Type B pancreatic cell (in vitro differentiated cells): Measurements from ENCODE around the gene GALNT13. TPM values are rescaled to one million over a fixed set of nuclear protein-coding genes. Genes with fewer than 3 reads are reported as not detected.

Experiments used
- DNase-seq: peaks from one replicate; pipeline ENCODE4 v3.0.0; 2021; ENCODE audit warnings: mixed read lengths; ENCODE audit not compliant: unreplicated experiment; ENCODE audit errors: extremely low spot score
- H3K27ac Mint-ChIP-seq: 2 replicates; pipeline ENCODE4 v1.8.0; 2021; ENCODE audit warnings: mild to moderate bottlenecking, mixed read lengths
- H3K27me3 Mint-ChIP-seq: 2 replicates; pipeline ENCODE4 v1.8.0; 2021; ENCODE audit warnings: mixed read lengths
- H3K36me3 Mint-ChIP-seq: 2 replicates; pipeline ENCODE4 v1.8.0; 2021; ENCODE audit warnings: mixed read lengths
- H3K4me1 Mint-ChIP-seq: one replicate; pipeline ENCODE4 v1.8.0; 2021; ENCODE audit warnings: mixed read lengths; ENCODE audit not compliant: unreplicated experiment
- H3K4me3 Mint-ChIP-seq: 2 replicates; pipeline ENCODE4 v1.8.0; 2021; ENCODE audit warnings: mild to moderate bottlenecking, mixed read lengths
- H3K9me3 Mint-ChIP-seq: 2 replicates; pipeline ENCODE4 v1.8.0; 2021; ENCODE audit warnings: mixed read lengths
- total RNA-seq: library from RNA; stranded (reverse); gene quantifications from 2 replicates; pipeline ENCODE4 v1.2.1, GENCODE V29; 2021; ENCODE audit warnings: low replicate concordance
- TF ChIP-seq, protein P1 (sequence below): fragments of 200-600 bp; sonication (generic); conservative IDR thresholded peaks from 2 replicates; pipeline ENCODE4 v1.5.0; 2021; ENCODE audit warnings: antibody characterized with exemption, mild to moderate bottlenecking

Gene GALNT13
- total RNA-seq, 1 donor from 2014 or later: 5.9 TPM

DNA sequence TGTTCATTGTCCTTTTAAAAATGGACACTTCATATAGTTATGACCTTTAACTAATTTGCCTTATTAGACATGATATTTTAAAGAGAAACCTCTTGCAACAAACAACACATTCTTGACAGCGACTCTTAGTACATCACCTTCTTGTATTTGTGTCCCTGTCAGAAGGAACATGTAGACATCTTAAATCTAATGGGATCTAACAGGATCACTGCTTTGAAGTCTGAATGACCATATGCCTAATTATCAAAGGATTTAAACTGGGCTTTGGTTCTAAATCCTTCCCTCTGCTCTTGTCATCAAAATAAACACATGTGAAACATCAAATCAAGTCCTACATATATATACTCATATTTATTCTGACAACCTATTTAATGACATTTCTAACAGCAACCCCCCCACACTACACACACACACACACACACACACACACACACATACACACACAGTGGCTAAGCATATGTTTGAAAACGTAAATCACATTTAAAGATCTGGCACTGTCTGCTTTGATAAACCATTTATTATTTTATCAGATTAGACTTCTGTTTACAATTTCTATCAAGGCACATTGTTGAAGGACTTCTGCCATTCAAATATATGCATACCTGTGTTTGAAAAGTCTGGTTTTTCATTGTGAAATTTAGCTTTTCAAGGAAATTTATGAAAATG lies 4.2 kb downstream of the GALNT13 start:
- TF ChIP-seq, protein P1, sequence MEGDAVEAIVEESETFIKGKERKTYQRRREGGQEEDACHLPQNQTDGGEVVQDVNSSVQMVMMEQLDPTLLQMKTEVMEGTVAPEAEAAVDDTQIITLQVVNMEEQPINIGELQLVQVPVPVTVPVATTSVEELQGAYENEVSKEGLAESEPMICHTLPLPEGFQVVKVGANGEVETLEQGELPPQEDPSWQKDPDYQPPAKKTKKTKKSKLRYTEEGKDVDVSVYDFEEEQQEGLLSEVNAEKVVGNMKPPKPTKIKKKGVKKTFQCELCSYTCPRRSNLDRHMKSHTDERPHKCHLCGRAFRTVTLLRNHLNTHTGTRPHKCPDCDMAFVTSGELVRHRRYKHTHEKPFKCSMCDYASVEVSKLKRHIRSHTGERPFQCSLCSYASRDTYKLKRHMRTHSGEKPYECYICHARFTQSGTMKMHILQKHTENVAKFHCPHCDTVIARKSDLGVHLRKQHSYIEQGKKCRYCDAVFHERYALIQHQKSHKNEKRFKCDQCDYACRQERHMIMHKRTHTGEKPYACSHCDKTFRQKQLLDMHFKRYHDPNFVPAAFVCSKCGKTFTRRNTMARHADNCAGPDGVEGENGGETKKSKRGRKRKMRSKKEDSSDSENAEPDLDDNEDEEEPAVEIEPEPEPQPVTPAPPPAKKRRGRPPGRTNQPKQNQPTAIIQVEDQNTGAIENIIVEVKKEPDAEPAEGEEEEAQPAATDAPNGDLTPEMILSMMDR: no peak
- Mint-ChIP-seq H3K27ac (no peak overlapping the region), H3K36me3 (no peaks in the 10 kb centered on the region), H3K4me3 (no peak overlapping the region), H3K4me1 (peaks cover 16% of the 10 kb centered on the region), H3K27me3 (peaks cover 39% of the 10 kb centered on the region), H3K9me3 (no peaks in the 10 kb centered on the region)
- DNase-seq: no peak

DNA sequence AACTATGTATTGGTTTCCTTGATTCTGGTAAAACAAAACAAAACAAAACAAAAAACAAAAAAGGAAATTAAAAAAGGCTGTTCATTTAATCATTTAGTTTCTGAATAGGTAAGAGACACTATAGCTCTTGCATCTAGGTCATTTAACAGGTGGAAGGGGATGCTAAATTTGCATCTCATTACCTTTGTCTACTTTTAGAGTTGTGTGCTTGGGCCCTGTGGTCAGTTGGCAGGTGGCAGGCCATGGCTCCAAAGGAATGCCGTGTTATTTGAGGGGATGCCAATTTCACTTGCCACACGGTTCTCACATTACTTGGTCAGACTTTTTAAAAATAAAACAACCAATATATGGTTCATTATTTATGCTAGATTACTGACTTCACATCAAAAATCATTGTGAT lies 9.2 kb downstream of the GALNT13 start:
- no peak overlapping the region for H3K4me3 Mint-ChIP-seq
- DNase-seq: no peak
- H3K27me3 Mint-ChIP-seq: peaks cover 3% of the 10 kb centered on the region
- no peak overlapping the region for H3K27ac Mint-ChIP-seq
- H3K36me3 Mint-ChIP-seq: no peaks in the 10 kb centered on the region
- TF ChIP-seq, protein P1: no peak
- H3K9me3 Mint-ChIP-seq: no peaks in the 10 kb centered on the region
- no peaks in the 10 kb centered on the region for H3K4me1 Mint-ChIP-seq

DNA sequence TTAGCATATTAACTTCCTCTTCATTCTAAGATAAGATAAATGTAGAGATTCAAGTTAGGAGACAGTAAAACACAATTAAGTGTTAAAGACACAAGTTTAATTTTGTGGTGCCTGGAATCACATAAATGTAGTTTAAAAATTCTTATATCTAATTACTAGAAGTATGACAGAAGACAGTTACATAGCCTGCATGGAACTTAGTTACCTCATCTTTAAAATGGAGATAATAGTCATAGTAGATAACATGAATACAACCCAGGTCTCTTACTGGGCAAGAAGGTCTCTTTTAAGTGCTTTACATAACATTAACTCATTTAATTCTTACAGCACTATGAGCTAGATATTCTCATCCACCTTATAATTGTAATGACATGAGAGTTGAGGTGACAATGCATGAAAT lies 15.1 kb downstream of the GALNT13 start:
- no peaks in the 10 kb centered on the region for H3K27me3 Mint-ChIP-seq
- no peaks in the 10 kb centered on the region for H3K4me1 Mint-ChIP-seq
- H3K36me3 Mint-ChIP-seq: no peaks in the 10 kb centered on the region
- H3K9me3 Mint-ChIP-seq: no peaks in the 10 kb centered on the region
- TF ChIP-seq, protein P1: no peak
- no peak overlapping the region for H3K27ac Mint-ChIP-seq
- H3K4me3 Mint-ChIP-seq: no peak overlapping the region
- DNase-seq: no peak

DNA sequence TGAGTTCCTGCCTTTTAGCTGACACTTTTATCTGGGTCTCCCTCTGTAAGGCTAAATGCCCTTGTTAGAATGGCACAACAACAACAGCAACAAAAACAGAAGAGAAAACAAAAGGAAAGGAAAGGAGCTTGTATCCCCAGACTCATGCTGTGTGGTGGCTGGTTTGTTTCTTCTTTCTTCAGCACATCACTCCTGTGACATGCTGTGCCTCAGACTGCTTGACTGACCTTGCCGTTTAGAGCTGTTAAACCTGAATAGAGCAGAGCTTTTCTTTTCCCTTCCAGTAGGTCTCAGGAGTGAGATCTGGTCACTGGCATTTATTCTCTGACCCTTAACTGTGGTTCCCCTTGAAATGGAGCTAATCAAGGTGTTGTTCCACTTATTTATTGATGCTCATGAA lies 18.9 kb downstream of the GALNT13 start:
- DNase-seq: no peak
- Mint-ChIP-seq H3K4me3 (no peak overlapping the region), H3K36me3 (no peaks in the 10 kb centered on the region), H3K27me3 (no peaks in the 10 kb centered on the region), H3K9me3 (no peaks in the 10 kb centered on the region), H3K4me1 (no peaks in the 10 kb centered on the region), H3K27ac (no peak overlapping the region)
- TF ChIP-seq, protein P1: no peak

DNA sequence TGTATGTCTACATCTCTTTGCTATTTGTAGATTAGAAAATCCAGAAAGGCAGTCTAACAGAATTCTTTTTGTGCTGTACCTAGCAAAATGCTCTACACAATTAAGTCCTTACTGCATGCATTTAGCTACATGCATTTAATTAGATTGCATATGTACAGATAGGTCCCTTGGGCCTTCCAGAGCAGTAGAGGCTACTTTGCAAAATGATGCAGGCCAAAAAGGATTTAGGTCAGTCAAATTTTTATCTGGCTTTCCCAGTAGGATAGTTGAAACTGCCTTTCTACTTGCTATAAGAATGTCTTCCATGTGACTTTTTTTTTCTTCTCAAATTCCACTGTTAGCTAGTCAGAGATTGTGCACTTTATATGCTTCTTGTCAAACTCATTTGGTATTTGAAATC lies 19.3 kb downstream of the GALNT13 start:
- Mint-ChIP-seq H3K27me3 (no peaks in the 10 kb centered on the region), H3K36me3 (no peaks in the 10 kb centered on the region), H3K9me3 (no peaks in the 10 kb centered on the region), H3K27ac (no peak overlapping the region), H3K4me1 (no peaks in the 10 kb centered on the region), H3K4me3 (no peak overlapping the region)
- no peak for DNase-seq
- TF ChIP-seq, protein P1: no peak
